ENCODE measurements around the gene CLASRP. TPM values are rescaled to one million over a fixed set of nuclear protein-coding genes. Genes with fewer than 3 reads are reported as not detected.
A peak's percentile ranks its signal among the peaks of the same experiment; 100 is the strongest.

CLASRP gene
- total RNA-seq, 2 donors from 2014 or later, result 115 to 133 TPM

- DNase-seq (ENCODE audit: low spot score in 2 of 2) (no peak), ATAC-seq (no peak)
- Mint-ChIP-seq H3K36me3 (peaks cover 0 to 2% of the 10 kb centered on the region in 2 donors), H3K9me3 (no peaks in the 10 kb centered on the region), H3K27ac (no peak overlapping the region)
Measured at GRCh38 chr19:45011959-45012358, 26.9 kb upstream of the CLASRP start.

- Mint-ChIP-seq H3K36me3 (peaks cover 0 to 6% of the 10 kb centered on the region in 2 donors), H3K27ac (peak overlapping the region; percentile 40 to 73), H3K9me3 (no peaks in the 10 kb centered on the region)
- ATAC-seq (peak; percentile 78 to 85), DNase-seq (ENCODE audit: low spot score in 2 of 2) (peak in 1 of 2 donors; percentile 75)
Measured at GRCh38 chr19:45016388-45017314, 22.2 kb upstream of the CLASRP start.

- Mint-ChIP-seq H3K36me3 (peaks cover 0 to 6% of the 10 kb centered on the region in 2 donors), H3K9me3 (no peaks in the 10 kb centered on the region), H3K27ac (no peak overlapping the region)
- ATAC-seq (no peak), DNase-seq (ENCODE audit: low spot score in 2 of 2) (no peak)
Measured at GRCh38 chr19:45019187-45019586, 19.7 kb upstream of the CLASRP start.

GRCh38 chr19:45020071-45020470, 18.8 kb upstream of the CLASRP start:
- DNase-seq (ENCODE audit: low spot score in 2 of 2), result no peak

GRCh38 chr19:45021971-45022370, 16.9 kb upstream of the CLASRP start:
- H3K36me3 Mint-ChIP-seq, result peaks cover 0 to 6% of the 10 kb centered on the region in 2 donors
- DNase-seq (ENCODE audit: low spot score in 2 of 2), result no peak
- ATAC-seq, result no peak
- H3K9me3 Mint-ChIP-seq, result no peaks in the 10 kb centered on the region
- H3K27ac Mint-ChIP-seq, result no peak overlapping the region

More at GRCh38 chr19:45020071-45020470, 18.8 kb upstream of the CLASRP start:
- Mint-ChIP-seq H3K36me3 (peaks cover 0 to 6% of the 10 kb centered on the region in 2 donors), H3K9me3 (no peaks in the 10 kb centered on the region), H3K27ac (no peak overlapping the region)
- no peak for ATAC-seq

GRCh38 chr19:45023048-45023447, 15.8 kb upstream of the CLASRP start:
- H3K27ac Mint-ChIP-seq, result no peak overlapping the region
- ATAC-seq (no peak), DNase-seq (ENCODE audit: low spot score in 2 of 2) (no peak)
- H3K9me3 Mint-ChIP-seq, result no peaks in the 10 kb centered on the region
- H3K36me3 Mint-ChIP-seq, result peaks cover 0 to 6% of the 10 kb centered on the region in 2 donors

GRCh38 chr19:45025264-45025663, 13.6 kb upstream of the CLASRP start:
- Mint-ChIP-seq H3K27ac (no peak overlapping the region), H3K36me3 (peaks cover 8 to 10% of the 10 kb centered on the region in 2 donors), H3K9me3 (no peaks in the 10 kb centered on the region)
- no peak for ATAC-seq
- DNase-seq (ENCODE audit: low spot score in 2 of 2), result no peak

GRCh38 chr19:45027371-45027770, 11.5 kb upstream of the CLASRP start:
- DNase-seq (ENCODE audit: low spot score in 2 of 2) (no peak), ATAC-seq (no peak)
- no peaks in the 10 kb centered on the region for H3K9me3 Mint-ChIP-seq
- H3K27ac Mint-ChIP-seq, result peak overlapping the region in 1 of 2 donors; percentile 48
- H3K36me3 Mint-ChIP-seq, result peaks cover 8 to 22% of the 10 kb centered on the region in 2 donors

- Mint-ChIP-seq H3K36me3 (peaks cover 27 to 46% of the 10 kb centered on the region in 2 donors), H3K27ac (peak overlapping the region; percentile 28 to 82), H3K9me3 (no peaks in the 10 kb centered on the region)
- ATAC-seq (no peak), DNase-seq (ENCODE audit: low spot score in 2 of 2) (no peak)
Measured at GRCh38 chr19:45030825-45031224, 8.0 kb upstream of the CLASRP start.

GRCh38 chr19:45032421-45032820, 6.4 kb upstream of the CLASRP start:
- no peak for DNase-seq (ENCODE audit: low spot score in 2 of 2)
- no peak for ATAC-seq

GRCh38 chr19:45035755-45036154, 3.1 kb upstream of the CLASRP start:
- H3K9me3 Mint-ChIP-seq, result no peaks in the 10 kb centered on the region

More at GRCh38 chr19:45032421-45032820, 6.4 kb upstream of the CLASRP start:
- no peaks in the 10 kb centered on the region for H3K9me3 Mint-ChIP-seq
- peak overlapping the region in 1 of 2 donors; percentile 75 for H3K27ac Mint-ChIP-seq
- peaks cover 27 to 46% of the 10 kb centered on the region in 2 donors for H3K36me3 Mint-ChIP-seq

GRCh38 chr19:45037393-45038169, 1.3 kb upstream of the CLASRP start:
- Mint-ChIP-seq H3K27ac (peak overlapping the region in 1 of 2 donors; percentile 72), H3K36me3 (peaks cover 40 to 45% of the 10 kb centered on the region in 2 donors), H3K9me3 (no peaks in the 10 kb centered on the region)
- no peak for DNase-seq (ENCODE audit: low spot score in 2 of 2)
- ATAC-seq, result no peak

More at GRCh38 chr19:45035755-45036154, 3.1 kb upstream of the CLASRP start:
- peaks cover 36 to 41% of the 10 kb centered on the region in 2 donors for H3K36me3 Mint-ChIP-seq
- no peak overlapping the region for H3K27ac Mint-ChIP-seq
- no peak for ATAC-seq
- DNase-seq (ENCODE audit: low spot score in 2 of 2), result no peak

- peaks cover 22 to 30% of the 10 kb centered on the region in 2 donors for H3K36me3 Mint-ChIP-seq
- H3K9me3 Mint-ChIP-seq, result no peaks in the 10 kb centered on the region
Measured at GRCh38 chr19:45040059-45040771, 1.4 kb downstream of the CLASRP start.

GRCh38 chr19:45041125-45041524, 2.3 kb downstream of the CLASRP start:
- no peaks in the 10 kb centered on the region for H3K9me3 Mint-ChIP-seq
- H3K36me3 Mint-ChIP-seq, result peaks cover 19 to 27% of the 10 kb centered on the region in 2 donors
- DNase-seq (ENCODE audit: low spot score in 2 of 2), result no peak
- ATAC-seq, result no peak
- H3K27ac Mint-ChIP-seq, result peak overlapping the region; percentile 65 to 99

More at GRCh38 chr19:45040059-45040771, 1.4 kb downstream of the CLASRP start:
- ATAC-seq, result no peak
- H3K27ac Mint-ChIP-seq, result peak overlapping the region; percentile 97 to 99
- no peak for DNase-seq (ENCODE audit: low spot score in 2 of 2)

GRCh38 chr19:45045671-45046353, 7.0 kb downstream of the CLASRP start:
- peaks cover 11 to 13% of the 10 kb centered on the region in 2 donors for H3K36me3 Mint-ChIP-seq
- no peak for ATAC-seq
- H3K9me3 Mint-ChIP-seq, result no peaks in the 10 kb centered on the region
- no peak for DNase-seq (ENCODE audit: low spot score in 2 of 2)
- peak overlapping the region; percentile 45 to 84 for H3K27ac Mint-ChIP-seq

- H3K9me3 Mint-ChIP-seq, result no peaks in the 10 kb centered on the region
- ATAC-seq (no peak), DNase-seq (ENCODE audit: low spot score in 2 of 2) (no peak)
- H3K27ac Mint-ChIP-seq, result peak overlapping the region in 1 of 2 donors; percentile 84
- peaks cover 8 to 10% of the 10 kb centered on the region in 2 donors for H3K36me3 Mint-ChIP-seq
Measured at GRCh38 chr19:45046355-45046754, 7.5 kb downstream of the CLASRP start.
